IPS-11a (cell line): Measurements from ENCODE around the gene ROBO4.

Experiments used
- H3K4me3 ChIP-seq: one replicate; pipeline ENCODE4 v1.5.1; 2013; ENCODE audit warnings: low read depth, low read length, control low read depth

ROBO4 gene

DNA sequence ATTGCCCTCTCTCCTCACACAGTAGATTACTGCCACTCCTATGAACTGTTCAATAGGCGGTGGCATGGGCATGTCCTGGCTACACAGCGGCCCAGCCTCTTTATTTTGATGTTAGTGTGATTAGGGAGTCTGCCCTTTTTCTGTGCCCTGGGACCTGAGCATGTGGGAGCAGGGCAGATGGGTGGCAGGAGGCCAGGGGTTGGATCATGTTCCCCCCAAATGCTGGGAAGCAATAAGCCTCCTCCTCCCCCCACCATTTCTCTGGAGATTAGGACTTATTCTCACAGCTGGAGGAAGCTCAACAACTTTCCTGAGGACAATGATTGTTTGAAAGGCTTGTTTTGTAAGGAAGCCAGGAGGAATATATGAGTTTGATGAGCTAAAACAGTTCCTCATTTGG lies 22.2 kb upstream of the ROBO4 start:
- no peak overlapping the region for H3K4me3 ChIP-seq

DNA sequence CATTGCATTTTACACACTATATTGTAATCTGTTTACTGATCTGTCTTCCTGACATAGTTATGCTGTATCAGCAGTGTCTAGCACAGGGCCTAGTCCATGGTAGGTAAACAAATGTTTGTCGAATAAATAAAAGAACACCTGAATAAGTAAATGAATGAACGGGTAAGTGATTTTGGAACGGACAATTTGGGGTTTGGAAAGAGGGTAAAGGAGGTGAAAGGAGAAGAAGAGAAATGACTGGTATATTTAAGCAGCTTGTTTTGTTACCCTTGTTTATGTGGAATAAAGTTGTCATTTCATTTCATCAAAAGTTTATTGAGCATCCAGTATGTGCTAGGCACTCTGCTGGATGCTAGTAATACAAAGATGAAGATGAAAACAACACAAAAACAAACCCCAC lies 21.3 kb upstream of the ROBO4 start, which contains the start of gene HEPN1:
Gene HEPN1, plus strand, starts transcription at position 301 of the 400 bp plus-strand sequence.
- no peak within 1 kb of the TSS for H3K4me3 ChIP-seq

DNA sequence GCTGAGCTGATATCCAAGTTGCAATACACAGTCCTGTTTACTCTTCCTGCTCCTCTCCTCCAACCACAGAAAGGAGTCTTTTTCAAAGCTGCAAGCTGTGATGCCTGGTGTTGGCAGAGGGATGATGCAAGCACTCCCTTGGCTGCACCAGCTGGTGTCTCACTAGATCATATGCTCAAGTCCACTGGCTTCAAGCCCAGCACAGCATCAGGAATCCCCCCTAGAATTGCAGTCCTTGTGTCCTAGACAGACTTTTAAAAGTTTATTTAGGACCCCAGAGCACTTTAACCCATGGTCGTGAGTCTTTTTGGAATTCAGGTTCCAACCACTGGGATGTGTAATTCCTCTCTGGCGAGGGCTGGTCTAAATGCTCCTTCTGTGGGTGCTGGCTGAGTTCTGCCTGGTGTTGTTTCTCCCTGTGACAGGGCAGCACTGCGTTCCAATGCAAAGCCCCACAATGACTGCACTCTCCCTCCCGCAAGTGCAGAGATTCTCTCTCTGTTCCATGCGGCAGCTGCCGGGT lies 19.5 kb upstream of the ROBO4 start:
- no peak overlapping the region for H3K4me3 ChIP-seq

DNA sequence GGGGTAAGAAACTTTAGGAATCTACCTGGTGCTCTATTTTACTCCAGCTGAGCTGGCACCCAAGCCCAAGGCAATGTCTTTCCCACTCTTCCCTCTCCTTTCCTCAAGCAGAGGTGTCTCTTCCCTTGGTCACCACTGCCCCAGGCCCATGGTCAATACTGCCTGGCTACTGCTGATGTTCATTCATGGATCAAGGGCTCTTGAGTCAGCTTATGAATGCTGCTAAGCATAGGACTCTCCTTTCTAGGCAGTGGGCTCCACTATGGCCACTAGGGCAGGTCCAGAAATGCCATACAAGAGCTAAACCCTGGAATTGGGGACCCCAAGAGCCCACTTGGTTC lies 18.7 kb upstream of the ROBO4 start:
- H3K4me3 ChIP-seq = no peak overlapping the region

DNA sequence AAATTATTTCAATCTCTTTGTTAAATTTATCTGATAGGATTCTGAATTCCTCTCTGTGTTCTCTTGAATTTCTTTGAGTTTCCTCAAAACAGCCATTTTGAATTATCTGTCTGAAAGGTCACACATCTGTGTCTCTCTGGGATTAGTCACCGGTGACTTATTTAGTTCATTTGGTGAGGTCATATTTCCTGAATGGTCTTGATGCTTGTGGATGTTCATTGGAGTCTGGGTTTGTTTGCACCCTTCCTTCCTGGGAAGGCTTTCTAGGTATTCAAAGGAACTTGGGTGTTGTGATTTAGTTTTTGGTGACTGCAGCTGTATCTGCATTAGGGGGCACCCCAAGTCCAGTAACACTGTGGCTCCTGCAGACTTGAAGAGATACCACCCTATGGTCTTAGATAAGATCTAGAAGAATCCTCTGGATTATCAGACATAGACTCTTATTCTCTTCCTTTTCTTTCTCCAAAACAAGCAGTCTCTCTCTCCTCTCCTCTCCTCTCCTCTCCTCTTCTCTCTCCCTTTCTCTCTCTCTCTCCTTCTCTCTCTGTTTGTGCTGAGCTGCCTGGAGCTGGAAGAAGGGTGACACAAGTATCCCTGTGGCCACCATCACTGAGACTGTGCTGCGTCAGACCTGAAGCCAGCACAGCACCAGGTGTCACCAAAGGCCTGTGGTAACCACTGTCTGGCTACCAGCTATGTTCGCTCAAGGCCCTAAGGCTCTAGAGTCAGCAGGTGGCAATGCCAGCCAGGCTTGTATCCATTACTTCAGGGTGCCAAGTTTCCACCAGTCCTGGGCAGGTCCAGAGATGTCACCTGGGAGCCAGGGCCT lies 18.1 kb upstream of the ROBO4 start:
- no peak overlapping the region for H3K4me3 ChIP-seq

DNA sequence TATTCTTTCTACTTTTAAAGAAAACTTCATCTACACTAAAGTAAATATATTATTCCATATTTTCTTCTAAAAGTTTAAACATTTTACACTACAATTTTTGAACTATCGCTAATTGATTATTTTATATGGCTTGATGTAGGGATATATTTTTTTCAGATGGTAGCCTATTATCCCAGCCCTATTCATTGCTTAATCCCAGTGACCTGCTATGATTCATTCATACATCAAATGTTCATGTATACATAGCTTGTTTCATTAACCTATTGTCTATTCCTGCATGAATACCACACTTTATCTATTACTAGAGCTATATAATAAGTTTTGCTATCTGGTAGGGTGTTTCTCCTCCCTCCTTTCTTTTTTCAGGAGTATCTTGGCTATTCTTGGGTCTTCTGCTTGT lies 5.0 kb upstream of the ROBO4 start:
- H3K4me3 ChIP-seq = no peak overlapping the region

DNA sequence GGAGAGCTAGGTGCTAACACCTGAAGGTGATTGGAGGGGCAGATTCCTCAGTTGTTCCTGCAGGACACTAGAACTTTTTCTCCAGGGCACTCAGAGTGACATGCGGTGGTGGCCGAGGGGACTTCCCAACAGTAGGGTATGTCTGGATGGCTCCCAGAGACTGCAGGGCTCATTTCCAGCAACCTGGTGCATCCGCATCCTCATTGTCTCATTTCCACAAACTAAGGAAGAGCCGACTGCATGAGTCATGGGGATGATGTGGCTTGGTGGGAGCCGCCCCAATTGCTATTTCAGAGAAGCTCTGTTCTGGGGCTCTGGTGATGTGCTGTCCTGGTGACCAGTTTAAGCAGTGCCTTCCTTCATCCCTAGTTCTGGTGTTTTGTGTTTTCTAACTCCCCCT lies 2.8 kb upstream of the ROBO4 start:
- H3K4me3 ChIP-seq = no peak overlapping the region

DNA sequence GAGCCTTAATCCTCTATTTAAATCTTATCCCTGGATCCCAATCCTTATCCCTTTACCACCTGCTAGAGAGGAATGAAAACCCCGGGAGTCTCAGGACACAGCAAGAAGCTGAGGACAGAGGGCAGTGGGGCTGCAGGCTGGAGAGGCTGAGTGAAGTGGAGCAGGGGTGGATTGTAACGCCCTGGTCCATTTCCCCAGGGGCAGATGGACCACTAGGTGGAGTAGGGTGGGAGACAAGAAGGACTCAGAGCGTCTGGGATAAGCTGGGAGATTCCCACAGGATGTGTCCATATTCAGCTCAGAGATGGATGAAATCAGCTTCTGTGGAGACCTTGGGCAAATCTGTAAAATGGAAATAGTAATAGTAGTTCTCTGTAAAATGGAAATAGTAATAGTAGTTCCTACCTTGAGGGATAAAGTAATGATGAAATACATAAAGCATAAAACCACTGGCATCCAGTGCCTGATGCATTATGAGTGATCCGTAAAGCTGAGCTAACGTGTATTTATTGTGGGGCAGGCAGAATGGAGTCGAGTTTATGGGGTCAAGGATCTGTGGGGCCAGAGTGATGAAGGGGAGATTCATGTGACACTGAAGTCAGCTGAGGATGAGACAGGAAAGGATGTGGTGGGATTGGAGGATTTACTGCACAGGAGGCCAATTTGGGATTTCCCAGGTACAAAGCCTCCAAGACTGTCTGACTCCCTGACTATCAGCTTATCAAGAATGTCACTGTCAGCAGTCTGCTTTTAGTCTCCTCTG lies 1.9 kb upstream of the ROBO4 start:
- no peak overlapping the region for H3K4me3 ChIP-seq

DNA sequence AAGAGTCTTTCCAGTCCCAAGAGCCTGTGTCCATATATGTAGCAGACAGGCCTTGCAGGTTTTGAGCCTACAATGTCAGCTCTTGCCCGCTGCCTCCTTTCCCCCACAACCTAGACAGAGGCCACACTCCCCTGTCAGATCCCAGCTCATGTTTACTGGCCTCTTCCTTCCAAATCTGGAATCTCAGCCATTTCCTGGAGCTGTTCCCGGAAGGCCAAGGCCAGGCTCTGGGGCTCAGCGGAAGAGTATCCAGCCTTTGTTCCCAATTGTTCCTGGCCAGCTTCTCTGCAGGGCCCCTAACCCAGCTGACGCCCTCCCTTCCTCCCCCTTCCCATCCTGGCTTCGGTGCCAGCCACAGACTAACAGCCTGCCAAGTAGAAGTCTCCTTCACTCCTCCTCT lies 1.0 kb upstream of the ROBO4 start:
- no peak overlapping the region for H3K4me3 ChIP-seq

DNA sequence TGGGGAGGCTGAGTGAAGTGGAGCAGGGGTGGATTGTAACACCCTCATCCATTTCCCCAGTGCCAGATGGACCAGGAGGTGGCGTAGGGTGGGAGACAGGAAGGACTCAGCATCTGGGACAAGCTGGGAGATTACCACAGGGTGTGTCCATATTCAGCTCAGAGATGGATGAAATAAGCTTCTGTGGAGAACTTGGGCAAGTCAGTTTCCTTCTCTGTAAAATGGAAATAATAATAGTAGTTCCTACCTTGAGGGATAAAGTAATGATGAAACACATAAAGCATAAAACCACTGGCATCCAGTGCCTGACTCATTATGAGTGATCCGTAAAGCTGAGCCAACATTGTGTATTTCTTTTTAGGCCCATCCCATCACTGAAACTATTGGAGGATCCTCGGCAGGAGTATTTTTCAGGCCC lies 607 bp upstream of the ROBO4 start:
- no peak overlapping the region for H3K4me3 ChIP-seq

DNA sequence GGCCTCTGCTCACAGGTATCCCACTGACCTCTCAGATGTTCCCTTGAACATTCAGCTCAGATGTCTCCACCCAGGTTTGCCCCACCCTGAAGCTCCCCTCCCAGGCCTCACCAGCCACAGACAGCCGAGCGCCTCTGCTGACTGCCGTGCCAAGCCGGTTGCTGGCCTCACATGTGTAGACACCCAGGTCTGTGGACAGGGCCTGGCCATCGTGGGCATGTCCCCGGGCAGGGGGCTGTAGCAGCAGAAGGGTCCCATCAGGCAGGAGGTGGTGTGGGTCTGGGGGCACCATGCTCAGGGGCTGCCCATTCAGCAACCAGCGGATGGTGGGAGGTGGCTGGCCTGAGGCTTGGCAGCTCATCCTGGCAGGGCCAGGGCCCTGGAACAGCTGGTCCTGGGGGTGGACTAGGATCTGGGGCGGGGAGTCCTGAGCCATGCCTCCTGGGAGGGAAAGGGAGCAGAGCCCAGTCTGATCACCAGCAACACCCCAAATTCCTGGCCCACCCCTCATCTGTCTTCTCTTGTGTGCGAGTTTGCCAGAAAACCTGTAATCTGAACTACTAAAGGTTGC lies 759 bp downstream of the ROBO4 start:
- no peak overlapping the region for H3K4me3 ChIP-seq

DNA sequence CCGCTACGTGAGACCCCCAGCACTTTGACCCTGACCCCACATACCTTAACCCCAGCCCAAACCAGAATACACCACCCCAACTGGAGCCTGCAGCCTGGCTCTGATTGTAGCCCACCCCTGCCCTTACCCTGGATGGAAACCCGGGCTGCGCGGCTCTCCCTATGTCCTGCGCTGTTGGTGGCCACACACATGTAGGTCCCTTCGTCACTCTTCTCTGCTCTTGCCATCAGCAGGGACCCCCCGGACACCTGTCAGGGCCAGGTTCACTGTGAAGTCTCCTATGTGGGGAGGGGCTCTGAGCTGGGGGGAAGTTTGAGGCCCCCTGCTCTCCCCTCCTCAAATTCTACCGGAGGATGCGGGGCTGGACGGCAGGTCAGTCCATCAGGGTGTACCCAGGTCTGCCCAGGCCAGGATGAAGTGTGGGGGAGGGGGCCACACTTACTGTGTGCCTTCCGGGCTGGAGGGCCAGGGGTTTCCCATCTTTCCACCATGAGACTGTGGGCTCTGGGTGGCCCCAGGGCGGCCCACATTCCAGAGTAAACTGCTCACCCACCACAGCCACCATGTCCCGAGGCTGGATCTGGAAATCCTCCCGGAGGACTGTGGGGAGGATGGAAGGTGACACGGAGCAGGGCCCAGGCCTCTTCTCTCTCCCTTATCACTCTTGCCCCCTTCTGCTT lies 1.5 kb downstream of the ROBO4 start:
- H3K4me3 ChIP-seq = no peak overlapping the region

DNA sequence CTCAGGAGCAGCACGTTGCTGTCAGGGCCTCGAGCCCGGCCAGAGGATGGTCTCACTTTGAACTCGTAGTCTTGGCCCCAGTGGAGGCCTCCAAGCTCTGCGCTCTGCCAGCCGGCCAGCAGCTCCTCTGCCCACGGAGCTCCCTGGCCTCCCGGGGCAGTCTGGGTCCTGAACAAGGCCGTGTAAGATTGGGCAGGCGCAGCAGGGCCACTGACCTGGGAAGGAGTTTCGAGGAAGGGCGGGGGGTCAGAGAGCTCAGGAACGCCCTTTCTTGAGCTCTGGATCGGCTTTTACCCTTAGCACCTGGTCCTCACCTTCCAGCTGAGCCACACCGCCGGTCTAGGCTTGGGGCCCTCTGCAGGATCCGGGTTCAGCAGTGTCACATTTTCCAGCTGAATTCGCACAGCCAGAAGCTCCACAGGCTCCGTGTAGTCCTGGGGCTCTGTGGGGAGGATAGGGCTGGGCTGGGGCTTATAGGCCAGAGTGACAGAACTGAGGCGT lies 2.1 kb downstream of the ROBO4 start:
- no peak overlapping the region for H3K4me3 ChIP-seq

DNA sequence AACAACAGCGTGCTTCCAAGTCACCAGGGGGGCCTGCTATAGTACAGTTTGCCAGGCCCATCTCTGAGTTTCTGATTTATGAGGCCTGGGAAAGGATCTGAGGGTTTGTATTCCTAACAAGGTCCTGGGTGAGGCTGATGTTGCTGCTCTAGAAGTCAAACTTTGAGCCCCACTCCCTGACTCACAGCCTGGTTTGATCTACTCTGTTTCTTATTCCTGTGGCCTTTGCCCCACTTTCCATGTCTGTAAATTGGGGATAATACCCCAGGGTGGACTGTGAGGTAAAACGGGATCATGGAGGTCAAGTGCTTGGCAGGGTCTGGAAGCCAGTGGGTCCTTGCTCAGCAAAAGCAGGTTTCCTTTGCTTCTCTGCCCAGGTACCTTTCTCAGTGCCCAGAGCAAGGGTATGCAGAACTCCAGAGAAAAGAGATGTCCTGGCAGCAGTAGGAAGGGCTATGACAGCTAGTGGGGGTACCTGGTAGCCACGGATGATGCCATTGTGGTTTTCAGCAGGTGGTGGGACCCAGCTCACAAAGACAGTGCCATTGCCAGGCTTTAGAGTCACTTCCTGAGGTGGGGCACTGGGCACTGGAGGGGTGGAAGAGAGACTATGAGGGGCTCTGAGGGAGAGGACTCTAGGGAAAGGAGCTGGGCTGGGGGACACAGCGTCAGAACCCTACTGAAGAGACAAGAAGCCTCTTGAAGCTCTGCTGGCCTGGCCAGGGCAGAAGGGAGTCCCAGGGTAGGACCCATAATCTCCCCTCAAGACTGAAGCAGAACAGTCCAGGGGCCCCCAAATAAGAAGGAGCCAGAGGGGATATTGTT lies 2.8 kb downstream of the ROBO4 start:
- H3K4me3 ChIP-seq = no peak overlapping the region

DNA sequence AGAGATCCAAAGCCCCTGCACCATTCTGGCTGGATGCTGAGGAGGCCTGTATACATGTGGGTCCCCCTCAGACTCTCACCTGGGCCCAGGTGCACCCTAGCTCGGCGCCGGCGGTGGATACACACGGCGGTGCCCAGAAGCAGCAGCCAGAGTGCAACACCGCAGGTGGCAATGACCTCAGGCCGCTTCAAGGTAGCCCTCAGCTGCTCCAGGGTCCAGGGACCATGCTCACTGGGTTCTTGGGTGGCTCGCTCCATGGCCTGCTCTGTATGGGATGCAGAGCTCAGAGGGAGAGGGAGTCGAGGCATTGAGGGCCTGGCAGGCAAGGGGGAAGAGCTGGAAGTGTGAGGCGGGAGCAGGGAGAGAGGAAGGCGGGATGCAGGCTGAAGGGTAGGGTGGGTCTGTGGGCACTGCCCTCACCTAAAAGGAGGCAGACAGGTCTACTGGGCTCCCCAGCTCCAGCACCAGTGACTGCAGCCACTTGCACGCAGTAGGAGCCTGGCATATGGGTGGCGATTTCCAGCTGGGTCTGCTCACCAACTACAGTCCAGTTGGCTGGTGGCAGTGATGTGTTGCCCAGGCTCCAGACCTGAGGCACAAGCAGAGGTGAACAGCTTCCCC lies 3.8 kb downstream of the ROBO4 start:
- no peak overlapping the region for H3K4me3 ChIP-seq

DNA sequence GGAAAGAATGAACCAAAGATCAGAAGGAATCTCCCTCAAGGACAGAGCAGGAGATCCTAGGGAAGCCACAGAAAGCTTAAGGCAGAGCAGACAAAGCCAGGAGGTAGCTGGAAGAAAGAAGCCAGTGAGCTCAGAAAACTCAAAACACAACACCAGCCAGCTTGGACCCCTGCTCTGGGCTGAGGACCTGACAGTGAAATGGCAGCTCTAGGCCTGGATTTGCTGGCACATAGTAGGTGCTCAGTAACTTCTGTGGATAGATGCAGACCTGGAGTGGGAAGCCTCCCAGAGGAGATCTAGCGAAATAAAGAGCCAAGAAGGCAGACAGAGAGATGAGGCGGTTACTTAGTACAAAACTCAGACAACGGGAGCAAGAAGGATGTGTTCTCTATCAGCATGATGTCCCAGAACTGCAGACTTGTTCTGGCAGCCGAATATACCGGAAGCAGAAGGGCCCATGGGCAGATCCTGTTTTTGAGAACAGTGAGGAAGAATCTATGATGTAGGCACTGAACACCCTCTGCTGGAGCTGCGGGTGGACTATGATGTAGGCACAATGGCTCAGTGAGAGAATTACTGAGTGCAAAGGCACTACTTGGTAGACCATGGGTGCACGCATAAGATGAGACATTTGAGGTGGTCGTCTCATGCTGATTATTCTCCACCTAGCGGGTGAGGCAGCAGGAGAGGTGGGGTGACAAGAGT lies 4.8 kb downstream of the ROBO4 start:
- no peak overlapping the region for H3K4me3 ChIP-seq

DNA sequence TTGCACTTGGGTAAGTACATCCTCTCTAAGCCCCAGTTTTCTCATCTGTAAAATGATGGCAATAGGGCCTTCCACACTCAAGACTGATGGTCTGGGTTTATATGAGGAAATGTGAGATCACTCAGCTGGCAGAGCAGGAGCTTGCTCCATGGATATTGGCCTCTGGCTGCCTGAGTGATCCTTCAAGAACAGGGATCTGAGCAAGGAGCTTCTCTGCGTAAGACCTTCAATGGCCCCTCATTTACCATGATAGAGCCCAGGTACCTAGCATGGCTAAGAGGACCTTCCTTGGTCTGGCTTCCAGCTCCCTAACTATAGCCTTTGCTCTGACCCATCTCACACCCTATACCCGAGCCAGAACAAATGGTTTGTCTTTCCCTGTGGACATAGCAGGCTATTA lies 5.5 kb downstream of the ROBO4 start:
- H3K4me3 ChIP-seq = no peak overlapping the region

DNA sequence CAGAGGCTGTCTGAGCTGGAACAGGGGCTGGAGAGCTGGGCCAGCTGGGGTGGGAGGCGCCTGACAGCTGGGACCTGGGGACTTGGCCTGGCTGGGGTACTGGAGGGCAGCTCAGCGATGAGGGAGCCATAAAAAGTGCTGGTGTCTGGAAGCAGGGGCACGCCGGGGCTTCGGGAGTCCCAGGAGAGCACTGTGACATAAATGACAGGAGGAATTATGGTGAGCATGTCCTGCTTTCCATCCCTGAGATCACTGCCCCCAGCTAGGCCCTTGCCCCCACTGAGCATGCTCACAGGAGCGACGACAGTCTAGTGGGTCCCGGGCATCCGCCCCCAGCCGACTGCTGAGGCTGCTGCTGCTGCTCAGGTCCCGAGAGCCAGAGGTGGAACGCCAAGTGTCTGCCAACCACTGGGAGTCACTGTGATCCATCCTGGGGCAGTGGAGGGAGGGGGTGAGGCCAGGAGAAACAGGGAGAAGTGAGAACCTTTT lies 6.2 kb downstream of the ROBO4 start:
- H3K4me3 ChIP-seq = no peak overlapping the region
